Measurements from ENCODE around the gene C9orf72. TPM values are rescaled to one million over a fixed set of nuclear protein-coding genes. Genes with fewer than 3 reads are reported as not detected.
A peak's percentile ranks its signal among the peaks of the same experiment; 100 is the strongest.
"Not testable (repeated sequence)": the region's sequence is repeated elsewhere in the genome, so short reads cannot be mapped to it uniquely, and the experiment has no call there.

C9orf72 gene, protein sequence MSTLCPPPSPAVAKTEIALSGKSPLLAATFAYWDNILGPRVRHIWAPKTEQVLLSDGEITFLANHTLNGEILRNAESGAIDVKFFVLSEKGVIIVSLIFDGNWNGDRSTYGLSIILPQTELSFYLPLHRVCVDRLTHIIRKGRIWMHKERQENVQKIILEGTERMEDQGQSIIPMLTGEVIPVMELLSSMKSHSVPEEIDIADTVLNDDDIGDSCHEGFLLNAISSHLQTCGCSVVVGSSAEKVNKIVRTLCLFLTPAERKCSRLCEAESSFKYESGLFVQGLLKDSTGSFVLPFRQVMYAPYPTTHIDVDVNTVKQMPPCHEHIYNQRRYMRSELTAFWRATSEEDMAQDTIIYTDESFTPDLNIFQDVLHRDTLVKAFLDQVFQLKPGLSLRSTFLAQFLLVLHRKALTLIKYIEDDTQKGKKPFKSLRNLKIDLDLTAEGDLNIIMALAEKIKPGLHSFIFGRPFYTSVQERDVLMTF
- 17.4 and 18.8 TPM in 2 replicates for polyA plus RNA-seq (2014; cell fraction: cytosol; rRNA removed)
- 44.3 and 47.1 TPM in 2 replicates for polyA plus RNA-seq (2014; cell fraction: nucleus; rRNA removed)

DNA sequence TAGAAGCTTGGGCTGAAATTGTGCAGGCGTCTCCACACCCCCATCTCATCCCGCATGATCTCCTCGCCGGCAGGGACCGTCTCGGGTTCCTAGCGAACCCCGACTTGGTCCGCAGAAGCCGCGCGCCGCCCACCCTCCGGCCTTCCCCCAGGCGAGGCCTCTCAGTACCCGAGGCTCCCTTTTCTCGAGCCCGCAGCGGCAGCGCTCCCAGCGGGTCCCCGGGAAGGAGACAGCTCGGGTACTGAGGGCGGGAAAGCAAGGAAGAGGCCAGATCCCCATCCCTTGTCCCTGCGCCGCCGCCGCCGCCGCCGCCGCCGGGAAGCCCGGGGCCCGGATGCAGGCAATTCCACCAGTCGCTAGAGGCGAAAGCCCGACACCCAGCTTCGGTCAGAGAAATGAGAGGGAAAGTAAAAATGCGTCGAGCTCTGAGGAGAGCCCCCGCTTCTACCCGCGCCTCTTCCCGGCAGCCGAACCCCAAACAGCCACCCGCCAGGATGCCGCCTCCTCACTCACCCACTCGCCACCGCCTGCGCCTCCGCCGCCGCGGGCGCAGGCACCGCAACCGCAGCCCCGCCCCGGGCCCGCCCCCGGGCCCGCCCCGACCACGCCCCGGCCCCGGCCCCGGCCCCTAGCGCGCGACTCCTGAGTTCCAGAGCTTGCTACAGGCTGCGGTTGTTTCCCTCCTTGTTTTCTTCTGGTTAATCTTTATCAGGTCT is at the start of gene C9orf72:
Gene C9orf72 (minus strand): TSS at position 564 of the 716 bp plus-strand sequence. CDS start 6,361 bp downstream, outside the sequence.
- DNase-seq (ENCODE audit: low spot score) = peak; percentile 21

DNA sequence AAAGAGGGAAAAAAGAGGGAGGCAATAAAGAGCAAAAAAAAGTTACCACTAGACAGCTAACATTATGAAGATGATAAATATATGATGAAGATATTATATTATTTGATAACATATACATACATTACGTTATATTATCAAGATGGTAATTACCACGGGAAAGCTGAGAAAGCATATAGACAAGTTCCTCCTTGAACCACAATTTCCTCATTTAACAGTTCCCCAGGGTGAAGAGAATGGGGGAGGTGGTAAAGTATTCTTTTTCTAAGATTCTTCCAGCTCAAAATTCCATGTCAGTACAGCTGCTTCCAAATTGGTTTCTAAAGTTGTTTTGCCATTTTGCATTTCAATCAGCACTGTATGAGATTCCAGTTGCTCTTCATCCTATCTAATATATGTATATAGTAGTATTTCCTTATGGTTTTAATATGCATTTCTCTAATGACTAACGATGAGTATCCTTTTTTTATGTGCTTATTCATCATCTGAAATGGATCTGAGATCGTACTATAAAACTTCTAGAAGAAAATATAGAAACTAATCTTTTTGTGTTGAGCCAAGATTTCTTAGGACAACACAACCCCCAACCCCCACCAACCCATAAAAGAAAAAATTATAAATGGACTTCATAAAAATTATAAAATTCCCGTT is 49.5 kb upstream of the C9orf72 start:
- no peak for DNase-seq (ENCODE audit: low spot score)

DNA sequence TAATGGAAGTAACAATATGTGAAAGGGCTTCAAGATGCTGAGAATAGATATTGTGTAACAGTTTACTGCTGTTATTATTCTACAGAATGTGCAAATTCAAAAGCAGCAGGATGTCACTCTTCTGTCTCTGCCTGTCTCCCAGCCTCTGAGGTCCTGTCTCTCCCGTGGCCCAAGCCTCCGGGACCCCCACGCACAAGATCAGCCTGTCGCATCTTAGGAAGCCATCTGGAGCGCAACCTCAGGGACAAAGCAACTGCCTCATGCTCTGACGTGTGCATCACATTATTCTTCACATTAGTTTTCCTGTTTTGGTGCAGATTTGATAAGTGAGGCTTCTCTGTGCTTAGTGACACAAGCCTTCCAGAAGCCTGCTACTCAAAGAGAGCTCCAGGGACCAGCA is 46.5 kb upstream of the C9orf72 start:
- peak; percentile 1 for DNase-seq (ENCODE audit: low spot score)

DNA sequence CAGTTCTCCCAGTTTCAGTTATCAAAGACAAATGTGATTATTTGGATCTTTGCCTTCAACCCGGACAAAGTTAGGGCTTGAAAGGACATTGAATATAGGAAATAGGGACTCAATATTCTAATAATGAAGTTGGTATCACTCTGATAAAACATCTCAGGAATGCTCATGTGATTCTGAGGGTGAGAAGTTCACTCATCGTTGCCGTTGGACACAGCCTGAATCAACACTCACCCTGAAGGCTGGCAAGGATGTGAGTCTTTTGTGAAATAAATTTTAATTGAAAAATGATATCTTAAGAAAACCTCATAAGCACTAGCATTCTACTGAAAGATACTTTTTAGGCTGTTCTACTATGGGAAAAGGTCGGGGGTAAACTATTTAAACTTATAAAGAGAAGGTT is 44.8 kb upstream of the C9orf72 start:
- no peak for DNase-seq (ENCODE audit: low spot score)

DNA sequence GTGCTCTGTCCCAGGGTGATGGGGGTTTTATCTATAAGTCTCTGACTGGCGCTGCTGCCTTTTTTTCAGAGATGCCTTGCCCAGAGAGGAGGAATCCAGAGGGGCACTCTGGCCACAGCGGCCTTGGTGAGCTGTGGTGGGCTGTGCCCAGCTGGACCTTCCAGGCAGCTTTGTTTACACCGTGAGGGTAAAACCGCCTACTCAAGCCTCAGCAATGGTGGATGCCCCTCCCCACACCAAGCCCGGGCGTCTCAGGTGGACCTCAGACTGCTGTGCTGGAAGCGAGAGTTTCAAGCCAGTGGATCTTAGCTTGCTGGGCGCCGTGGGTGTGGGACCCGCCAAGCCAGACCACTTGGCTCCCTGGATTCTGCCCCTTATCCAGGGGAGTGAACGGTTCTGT is 41.3 kb upstream of the C9orf72 start:
- no peak for DNase-seq (ENCODE audit: low spot score)

DNA sequence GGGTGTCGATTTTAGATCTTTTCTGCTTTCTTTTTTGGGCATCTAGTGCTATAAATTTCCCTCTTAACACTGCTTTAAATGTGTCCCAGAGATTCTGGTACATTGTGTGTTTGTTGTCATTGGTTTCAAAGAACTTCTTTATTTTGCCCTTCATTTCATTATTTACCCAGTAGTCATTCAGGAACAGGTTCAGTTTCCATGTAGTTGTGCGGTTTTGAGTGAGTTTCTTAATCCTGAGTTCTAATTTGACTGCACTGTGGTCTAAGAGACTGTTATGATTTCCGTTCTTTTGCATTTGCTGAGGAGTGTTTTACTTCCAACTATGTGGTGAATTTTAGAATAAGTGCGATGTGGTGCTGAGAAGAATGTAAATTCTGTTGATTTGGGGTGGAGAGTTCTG is 38.8 kb upstream of the C9orf72 start:
- not testable (repeated sequence) for DNase-seq (ENCODE audit: low spot score)

DNA sequence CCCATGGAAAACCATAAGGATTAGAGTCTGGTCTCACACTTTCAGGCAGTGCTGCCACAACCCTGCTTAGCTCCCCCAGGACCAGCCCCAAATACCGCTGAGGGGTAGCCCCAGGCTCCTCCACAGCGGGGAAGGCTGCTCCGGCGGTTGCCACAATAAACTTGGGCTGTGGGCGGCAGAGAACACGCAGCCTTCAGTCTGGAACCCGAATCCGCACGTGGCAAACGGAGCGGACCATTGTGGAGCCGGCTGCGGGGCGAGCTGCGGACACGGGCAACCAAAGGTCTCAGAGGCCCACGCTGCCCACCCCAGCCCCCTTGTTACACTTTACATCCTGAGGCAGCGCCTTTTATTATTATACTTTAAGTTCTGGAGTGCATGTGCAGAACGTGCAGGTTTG is 37.3 kb upstream of the C9orf72 start:
- DNase-seq (ENCODE audit: low spot score) = no peak

DNA sequence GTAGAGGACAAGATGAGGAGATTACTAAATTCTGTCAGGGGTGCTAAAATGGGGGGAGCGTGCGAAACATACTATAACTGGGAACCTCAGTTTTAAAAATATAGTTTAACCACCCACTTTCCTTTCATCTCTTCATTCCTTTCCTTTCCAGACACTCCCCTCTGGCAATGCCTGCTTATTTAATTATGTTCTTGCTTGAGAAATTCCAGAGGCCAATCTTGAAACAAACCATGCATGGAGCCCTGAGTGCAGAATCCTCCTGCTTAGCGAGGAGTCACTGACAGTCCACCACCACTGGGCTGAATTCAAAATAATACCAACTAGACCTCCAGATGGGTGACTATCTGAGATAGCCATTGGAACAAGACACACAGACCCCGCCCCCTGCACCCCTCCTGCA is 29.7 kb upstream of the C9orf72 start:
- peak; percentile 76 for DNase-seq (ENCODE audit: low spot score)

DNA sequence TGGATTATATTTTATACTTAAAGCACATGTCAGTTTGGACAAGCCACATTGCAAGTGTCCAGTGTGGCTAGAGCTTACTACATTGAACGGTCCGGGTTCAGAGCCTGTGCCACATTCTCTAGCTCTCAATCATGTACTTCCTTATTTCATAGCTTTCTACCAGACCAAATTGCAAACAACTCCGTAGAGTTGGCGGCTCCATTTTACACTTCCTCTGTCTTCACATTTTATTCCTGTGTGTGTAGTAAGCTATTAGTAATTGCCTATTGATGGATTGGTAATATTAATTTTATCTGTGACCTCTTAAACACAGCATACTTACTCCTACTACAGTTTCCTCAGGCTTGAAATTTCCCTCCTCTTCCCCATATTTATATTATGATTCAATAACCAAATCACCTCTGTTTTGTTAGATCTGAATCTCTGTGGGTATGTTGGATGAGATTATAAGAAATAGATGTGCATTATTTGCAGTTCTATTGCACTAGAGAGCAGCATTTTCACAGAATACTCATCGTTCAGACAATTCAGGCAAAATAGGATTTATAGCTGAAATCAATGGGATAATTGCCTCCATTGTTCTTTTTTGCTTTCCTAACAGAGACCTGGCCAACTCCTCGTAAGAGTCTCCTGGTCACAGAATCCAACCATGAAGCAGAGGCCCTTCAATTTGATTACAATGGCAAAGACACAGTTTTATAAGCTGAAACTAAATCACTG is 29.0 kb upstream of the C9orf72 start:
- DNase-seq (ENCODE audit: low spot score) = no peak

DNA sequence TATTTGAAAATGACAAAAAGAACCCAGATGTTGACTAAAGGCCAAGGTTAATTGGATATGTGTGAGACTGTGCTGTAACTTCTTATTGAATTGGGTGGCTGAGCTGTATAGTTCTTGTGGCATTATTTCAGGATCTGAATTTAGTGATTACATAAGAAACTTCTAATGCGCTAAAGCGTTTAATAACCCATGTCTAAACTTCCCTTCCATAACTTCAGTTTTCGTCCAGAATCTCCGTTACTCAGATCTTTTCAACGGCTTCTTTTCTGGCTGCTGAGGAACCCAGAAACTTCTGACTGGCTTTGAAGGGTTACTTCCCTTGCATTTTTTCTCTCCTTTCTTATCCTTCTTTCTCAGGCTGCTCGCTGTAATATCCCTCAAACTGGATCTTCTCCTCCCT is 28.1 kb upstream of the C9orf72 start:
- no peak for DNase-seq (ENCODE audit: low spot score)

DNA sequence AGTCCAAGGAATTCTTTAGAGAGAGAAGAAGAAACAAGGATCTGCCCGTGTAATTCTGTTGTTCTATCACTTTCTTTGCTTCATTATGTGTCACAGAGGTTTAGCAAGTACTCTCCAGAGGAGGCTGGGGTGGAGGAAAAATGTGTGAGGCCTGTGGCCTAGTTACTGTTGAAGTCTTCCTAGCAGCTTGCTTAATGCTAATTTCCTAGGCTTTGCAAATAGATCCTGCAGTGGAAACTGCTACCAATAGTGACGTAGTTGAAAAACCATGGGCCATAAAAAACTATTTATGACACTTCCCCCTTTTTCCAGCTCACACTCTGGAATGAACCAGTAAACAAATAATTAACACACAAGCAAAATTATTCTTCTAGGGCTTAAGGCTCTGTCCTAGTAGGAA is 27.0 kb upstream of the C9orf72 start:
- DNase-seq (ENCODE audit: low spot score) = no peak

DNA sequence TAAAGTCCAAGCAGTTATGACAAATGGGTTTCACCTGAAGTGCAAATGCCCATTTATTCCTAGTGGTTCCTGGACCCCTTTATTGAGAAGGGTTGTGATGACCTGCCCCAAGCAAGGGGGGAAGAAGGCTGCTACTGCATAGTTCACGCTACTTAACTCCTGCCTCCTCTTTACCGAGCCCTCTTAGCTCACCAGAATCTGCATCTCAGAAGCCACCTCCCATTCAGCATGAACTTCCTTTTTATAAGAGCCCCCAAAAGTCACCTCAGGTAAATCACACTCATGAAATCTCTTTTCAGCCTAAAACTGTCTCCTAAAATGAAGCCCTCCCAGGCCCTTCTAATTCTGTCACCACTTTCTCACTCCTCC is 26.6 kb upstream of the C9orf72 start:
- no peak for DNase-seq (ENCODE audit: low spot score)

DNA sequence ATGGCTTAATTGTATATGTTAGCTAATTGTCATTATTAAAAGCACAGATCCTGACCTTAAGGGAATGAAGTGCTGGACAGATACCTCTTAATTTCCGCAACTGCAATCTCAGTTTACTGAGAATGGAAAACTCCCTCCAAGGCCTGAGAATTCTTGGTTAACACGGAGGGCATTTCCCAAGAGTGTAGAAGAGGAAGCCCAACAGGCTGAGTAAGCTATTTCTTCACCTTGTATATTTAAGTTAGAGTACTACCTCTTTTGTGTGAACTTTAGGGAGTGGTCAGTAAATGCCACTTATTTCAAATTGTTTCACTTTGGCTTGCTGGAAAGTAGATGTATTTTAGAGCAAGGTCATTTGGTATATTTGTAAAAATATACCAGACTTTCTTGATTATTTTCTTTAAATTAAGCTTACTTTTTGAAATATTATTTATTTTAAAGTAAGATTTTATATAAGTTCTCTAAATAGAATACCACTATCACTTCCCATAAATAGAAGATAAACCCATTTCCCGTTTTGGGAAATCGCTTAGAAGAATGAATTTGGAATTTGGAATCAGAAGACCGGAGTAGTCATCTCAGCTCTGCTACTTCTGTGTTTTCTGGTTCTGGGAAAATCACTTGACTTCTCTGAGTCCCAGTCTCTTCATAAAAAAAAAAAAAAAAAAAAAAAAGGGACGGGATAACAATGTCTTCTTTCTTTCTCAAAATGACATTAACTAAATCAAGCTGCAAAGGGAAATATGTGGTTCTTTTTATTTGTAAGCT is 26.0 kb upstream of the C9orf72 start:
- no peak for DNase-seq (ENCODE audit: low spot score)

DNA sequence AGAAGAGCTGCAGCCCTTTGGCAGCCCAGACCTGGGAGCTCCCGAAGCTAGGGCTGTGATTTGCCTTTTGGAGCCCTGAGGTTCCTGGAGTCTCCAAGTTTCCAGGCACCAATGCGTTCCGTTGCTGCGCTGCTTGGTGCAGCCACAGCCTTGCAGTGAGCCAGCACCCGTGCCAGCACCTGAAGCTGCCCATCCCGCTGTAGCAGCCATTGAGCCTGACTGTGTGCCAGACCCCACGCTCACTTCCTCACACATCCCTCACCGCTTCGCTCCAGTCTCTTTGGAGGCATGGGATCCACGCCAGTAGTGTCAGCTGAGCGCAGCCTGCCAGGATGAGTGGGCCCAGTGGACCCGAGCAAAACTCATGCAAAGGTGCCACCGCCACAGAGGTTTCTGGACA is 22.5 kb upstream of the C9orf72 start:
- no peak for DNase-seq (ENCODE audit: low spot score)

DNA sequence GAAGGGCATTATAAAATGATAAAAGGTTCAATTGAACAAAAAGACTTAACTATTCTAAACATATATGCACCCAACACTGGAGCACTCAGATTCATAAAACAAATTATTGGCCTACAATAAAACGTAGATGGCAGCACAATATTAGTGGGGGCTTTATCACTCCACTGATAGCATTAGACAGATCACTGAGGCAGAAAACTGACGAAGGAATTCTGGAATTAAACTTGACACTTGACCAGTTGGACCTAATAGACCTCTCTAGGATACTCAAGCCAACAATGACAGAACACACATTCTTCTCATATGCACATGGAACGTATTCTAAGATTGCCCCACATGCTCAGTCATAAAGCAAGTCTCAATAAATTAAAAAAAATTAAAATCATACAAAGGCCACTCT is 18.4 kb upstream of the C9orf72 start:
- no peak for DNase-seq (ENCODE audit: low spot score)

DNA sequence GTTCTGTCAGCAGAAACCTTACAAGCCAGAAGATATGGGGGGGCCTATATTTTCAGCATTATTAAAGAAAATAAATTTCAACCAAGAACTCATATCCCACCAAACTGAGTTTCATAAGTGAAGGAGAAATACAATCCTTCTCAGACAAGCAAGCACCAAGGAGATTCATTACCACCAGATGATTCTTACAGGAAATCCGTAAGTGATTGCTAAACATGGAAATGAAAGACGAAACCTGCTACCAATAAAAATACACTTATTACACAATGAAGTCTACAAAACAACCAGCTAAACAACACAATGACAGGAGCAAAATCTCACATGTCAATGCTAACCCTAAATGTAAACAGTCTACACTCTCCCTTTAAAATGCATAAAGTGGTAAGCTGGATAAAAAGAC is 17.8 kb upstream of the C9orf72 start:
- DNase-seq (ENCODE audit: low spot score) = no peak

DNA sequence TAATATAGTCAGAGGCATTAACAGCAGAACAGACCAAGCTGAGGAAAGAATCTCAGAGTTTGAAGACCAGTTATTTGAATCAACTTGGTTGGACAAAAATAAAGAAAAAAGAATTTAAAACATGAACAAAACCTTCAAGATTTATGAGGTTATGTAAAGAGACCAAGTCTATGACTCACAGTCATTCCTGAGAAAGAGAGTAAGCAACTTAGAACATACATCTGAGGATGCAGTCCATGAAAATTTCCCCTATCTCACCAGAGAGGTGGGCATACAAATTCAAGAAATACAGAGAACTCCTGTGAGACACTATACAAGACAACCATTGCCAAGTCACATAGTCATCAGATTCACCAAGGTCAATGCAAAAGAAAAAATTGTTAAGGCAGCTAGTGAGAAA is 17.4 kb upstream of the C9orf72 start:
- no peak for DNase-seq (ENCODE audit: low spot score)

DNA sequence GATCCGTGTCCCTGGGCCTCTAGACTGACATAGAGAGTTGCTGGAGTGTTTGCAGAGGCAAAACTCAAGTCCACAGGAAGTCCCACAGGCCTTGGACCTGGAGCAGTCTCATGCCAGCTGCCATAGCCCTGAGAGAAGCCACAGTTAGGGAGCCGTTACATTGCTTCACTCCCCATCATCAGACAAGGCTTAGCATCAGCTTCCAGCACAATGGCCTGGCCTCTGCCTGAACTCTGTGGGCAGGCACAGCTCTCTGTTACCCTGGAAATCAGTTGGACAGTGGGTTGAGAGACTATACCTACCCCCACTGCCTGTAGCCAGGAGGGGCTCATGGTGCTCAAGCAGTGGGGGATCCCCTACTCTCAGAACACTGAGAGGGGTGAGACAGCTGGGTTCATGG is 16.2 kb upstream of the C9orf72 start:
- DNase-seq (ENCODE audit: low spot score) = no peak

DNA sequence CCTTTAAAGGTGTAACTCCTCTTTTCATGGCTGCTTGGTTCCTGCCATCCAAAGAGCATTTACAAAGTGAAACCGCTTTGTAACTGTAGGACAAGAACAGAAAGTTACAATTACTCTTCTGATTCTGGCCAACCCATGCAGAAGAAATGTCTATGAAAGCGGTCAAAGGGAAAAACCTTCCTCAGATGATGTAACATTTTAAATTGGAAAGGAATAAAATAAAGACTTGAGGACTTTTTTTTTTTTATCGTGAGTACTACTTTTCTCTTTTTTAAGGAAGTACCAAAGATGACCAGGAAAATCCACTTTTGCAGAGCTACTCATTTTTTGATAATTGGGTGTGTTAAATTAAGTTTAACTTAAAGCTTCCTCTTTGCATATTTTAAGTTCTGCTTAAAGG is 13.0 kb upstream of the C9orf72 start:
- no peak for DNase-seq (ENCODE audit: low spot score)

DNA sequence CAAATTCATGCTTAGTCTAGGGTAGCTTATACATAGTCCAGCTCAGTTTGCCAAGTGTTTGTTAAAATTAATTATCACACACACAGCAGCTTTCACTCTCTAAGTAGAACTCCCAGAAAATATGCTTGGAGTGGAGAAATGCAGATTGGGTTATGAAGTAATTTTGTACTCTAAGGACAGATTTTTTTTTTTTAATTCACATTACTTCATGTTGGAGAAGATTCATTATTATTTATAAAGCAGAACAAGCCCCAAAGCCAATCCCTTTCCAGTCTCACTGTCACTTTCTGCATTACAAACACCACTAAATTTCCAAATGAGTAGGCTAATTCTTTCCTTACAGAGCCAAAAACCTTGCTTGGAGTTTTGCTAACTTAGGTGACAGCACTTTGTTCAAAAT is 11.7 kb upstream of the C9orf72 start:
- no peak for DNase-seq (ENCODE audit: low spot score)

DNA sequence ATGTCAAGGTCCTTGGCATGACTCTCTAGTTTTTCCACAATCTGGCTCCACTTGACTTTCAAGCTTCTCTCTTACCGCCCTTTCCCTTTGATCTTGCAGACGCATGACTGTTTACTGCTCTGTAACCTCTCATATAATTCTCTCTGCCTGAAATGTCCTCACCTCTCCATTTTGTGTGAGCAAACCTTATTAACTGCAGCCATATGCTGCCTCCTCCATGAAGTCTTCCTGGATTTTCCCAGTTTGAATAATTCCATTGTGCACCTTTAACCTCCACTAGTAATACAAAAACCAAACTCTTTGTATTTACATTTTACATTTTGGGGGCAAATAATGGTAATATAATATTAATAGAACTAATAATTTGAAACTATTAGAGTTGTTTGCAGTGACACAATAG is 9.5 kb upstream of the C9orf72 start:
- DNase-seq (ENCODE audit: low spot score) = no peak

Measured in SK-N-DZ (cell line).